H1 (cell line): ENCODE measurements around the gene IGF2BP3. TPM values are rescaled to one million over a fixed set of nuclear protein-coding genes. Genes with fewer than 3 reads are reported as not detected.

Source experiments
- ASH2L ChIP-seq: fragments of 200-600, 300-600 bp; sonication (generic); IDR thresholded peaks from one replicate; pipeline ENCODE4 v1.7.1; 2017; ENCODE audit warnings: low read length
- EZH2 ChIP-seq: fragments of 200-600 bp; sonication (generic); IDR thresholded peaks from 2 replicates; pipeline ENCODE4 v1.7.1; 2012; ENCODE audit warnings: low read depth, mild to moderate bottlenecking, moderate library complexity, low read length, inconsistent platforms; ENCODE audit not compliant: severe bottlenecking
- GABPA ChIP-seq: IDR thresholded peaks from 2 replicates; pipeline ENCODE4 v1.6.1; 2011; ENCODE audit warnings: mild to moderate bottlenecking, low read length, moderate library complexity, borderline replicate concordance; ENCODE audit not compliant: insufficient read depth
- GTF2F1 ChIP-seq: IDR thresholded peaks from 2 replicates; pipeline ENCODE4 v1.6.1; 2012; ENCODE audit warnings: low read depth, low read length, improper control_type of control experiment, borderline replicate concordance
- RNF2 ChIP-seq: fragments of 200-900, 300-1000 bp; sonication (generic); IDR thresholded peaks from 2 replicates; pipeline ENCODE4 v1.7.1; 2016; ENCODE audit warnings: borderline replicate concordance, low read depth, mild to moderate bottlenecking, antibody characterized with exemption, low read length; ENCODE audit not compliant: poor library complexity, severe bottlenecking; ENCODE audit errors: missing control alignments
- RXRA ChIP-seq: IDR thresholded peaks from 2 replicates; pipeline ENCODE4 v1.6.1; 2011; ENCODE audit warnings: low read depth, mild to moderate bottlenecking, low read length, moderate library complexity; ENCODE audit not compliant: insufficient read depth
- polyA plus RNA-seq, 7 experiments: library from polyadenylated mRNA; depleted of rRNA in 3 of 7; stranded (reverse) in 5 of 7; unstranded in 2 of 7; fragments of >200 nt in 5 of 7; fragments of 200-250 nt in 2 of 7; gene quantifications; 1 replicate in 5 of 7; 2 replicates in 1 of 7; 4 replicates in 1 of 7; pipeline versions ENCODE4 v1.2.1 to v1.2.3, GENCODE V29; 2011 to 2013; ENCODE audit warnings: missing spikeins in 2 of 7, mixed read lengths in 2 of 7
- total RNA-seq: library from RNA; stranded (reverse); fragmentation: NEBNext Ultra II Directional; extraction: Animal tissue kit (Norgen Biotek cat#: 25700); gene quantifications from 2 replicates; pipeline ENCODE4 v1.2.1, GENCODE V29; 2021

IGF2BP3 gene
- total and polyA plus RNA-seq, 2 of the 8 experiments (the other 6 are each of a cell fraction or from before 2014, with no cell fraction given) = 66.3 to 193 TPM

DNA sequence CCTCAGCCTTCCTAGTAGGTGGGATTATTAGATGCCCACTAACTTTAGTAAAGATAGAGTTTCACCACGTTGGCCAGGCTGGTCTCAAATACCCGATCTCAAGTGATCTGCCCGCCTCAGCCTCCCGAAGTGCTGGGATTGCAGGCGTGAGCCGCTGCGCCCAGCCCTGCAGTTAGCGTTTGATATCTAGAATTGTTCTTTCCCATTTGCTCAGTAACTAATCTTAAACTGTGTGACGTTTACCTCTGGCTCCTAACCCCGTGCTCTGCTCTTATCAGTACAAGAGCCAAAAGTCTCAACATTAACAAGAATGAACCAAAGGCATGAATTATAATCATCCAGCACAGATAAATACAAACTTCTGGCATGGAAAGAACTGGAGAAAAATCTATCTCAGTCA, 47.4 kb downstream of the IGF2BP3 start (continued):
- TF ChIP-seq EZH2 (no peak), GTF2F1 (no peak), RXRA (no peak), GABPA (no peak), RNF2 (no peak), ASH2L (no peak)
